RKO (cell line): ENCODE measurements around the gene FLYWCH2.
A peak's percentile ranks its signal among the peaks of the same experiment; 100 is the strongest.
"Not testable (repeated sequence)": the region's sequence is repeated elsewhere in the genome, so short reads cannot be mapped to it uniquely, and the experiment has no call there.

ENCODE experiments used
- DNase-seq: peaks from one replicate; pipeline ENCODE4 v3.0.0-alpha.2; 2016; ENCODE audit warnings: low spot score

Gene FLYWCH2

DNA sequence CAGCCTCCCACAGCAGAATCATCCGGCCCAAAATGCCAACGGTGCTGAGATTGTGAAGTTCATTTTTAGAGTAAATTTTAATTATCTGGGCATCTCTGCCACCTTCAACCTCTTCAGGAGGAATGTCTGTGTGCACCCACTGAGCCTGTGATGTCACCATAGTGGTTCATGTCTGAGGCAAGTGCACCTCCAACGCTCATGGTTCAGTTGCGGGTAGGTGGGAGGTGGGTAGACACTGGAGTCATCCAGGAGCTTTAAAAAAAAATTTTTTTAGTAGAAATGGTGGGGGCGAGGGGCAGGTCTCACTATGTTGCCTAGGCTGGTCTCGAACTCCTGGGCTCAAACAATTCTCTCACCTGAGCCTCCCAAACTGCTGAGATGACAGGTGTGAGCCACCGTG is 30.6 kb downstream of the FLYWCH2 start:
- DNase-seq: no peak

- DNase-seq: no peak
Observed at GRCh38 chr16:2914233-2914632, 31.2 kb downstream of the FLYWCH2 start.

DNA sequence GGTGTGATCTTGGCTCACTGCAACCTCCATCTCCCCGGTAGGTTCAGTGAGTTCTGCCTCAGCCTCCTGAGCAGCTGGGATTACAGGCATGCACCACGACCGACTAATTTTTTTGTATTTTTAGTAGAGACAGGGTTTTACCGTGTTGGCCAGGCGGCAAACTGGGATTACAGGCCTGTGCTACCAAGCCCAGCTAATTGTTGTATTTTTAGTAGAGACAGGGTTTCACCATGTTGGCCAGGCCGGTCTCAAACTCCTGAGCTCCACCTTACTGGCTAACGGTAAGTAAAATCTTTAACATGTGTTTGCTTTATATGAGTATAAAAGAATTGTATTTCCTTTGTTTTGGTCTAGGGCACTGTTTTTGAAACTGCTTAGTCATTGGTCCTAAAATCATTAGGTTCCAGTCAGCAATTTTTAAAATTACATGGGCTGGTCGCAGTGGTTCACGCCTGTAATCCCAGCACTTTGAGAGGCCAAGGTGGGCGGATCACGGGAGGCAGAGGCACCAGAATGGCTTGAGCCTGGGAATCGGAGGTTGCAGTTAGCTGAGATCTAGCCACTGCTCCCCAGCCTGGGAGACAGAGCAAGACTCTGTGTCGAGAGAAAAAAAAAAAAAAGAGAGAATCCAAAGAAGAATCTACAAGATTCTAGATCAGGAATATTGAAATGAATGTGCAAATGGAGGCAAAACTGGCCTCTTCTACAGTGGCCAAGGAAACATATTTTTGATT is 32.3 kb downstream of the FLYWCH2 start:
- no peak for DNase-seq

DNA sequence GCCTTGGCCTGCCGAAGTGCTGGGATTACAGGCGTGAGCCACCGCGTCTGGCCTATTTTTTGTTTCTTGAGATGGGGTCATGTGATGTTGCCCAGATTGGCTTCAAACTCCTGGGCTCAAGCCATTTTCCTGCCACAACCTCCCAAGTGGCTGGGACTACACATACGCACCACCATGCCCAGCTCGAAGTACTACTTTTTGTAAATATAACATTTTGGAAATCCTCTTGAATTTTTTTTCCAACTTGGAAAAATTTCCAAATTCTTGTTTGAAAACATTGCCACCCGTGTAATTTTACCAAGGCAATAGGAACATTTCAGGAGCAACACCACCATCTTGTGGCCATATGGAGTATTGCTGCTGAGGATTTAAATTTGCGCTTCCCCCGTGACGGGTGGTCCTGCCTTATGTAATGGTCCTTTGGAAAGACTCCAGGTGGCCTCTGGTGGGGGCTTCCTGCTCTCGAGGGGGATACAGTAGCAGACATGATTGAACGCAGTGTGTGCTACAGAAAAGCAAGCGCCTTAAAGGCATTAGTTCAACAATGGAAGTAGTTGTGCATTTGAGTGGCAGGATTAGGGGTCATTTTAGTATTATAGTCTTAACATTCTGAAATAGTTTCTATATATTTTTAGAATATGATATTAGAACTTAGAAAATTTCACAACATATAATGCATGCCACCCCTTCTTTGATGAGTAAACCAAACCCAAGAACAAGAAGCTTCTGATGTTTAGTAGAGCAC is 36.7 kb downstream of the FLYWCH2 start:
- DNase-seq: peak; percentile 65

DNA sequence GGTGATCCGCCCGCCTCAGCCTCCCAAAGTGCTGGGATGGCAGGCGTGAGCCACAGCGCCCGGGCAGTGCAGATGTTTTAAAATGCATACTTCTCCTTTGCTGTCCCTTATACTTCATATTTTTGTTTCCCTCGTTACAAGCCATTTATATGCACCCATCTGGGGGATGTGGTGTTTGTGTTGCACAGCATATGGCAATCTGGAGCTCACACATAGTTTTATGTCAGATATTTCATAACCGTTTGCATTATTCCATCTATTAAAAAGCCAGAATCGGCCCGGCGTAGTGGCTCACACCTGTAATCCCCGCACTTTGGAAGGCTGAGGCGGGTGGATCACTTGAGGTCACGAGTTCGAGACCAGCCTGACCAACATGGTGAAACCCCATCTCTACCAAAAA is 40.5 kb downstream of the FLYWCH2 start:
- no peak for DNase-seq

DNA sequence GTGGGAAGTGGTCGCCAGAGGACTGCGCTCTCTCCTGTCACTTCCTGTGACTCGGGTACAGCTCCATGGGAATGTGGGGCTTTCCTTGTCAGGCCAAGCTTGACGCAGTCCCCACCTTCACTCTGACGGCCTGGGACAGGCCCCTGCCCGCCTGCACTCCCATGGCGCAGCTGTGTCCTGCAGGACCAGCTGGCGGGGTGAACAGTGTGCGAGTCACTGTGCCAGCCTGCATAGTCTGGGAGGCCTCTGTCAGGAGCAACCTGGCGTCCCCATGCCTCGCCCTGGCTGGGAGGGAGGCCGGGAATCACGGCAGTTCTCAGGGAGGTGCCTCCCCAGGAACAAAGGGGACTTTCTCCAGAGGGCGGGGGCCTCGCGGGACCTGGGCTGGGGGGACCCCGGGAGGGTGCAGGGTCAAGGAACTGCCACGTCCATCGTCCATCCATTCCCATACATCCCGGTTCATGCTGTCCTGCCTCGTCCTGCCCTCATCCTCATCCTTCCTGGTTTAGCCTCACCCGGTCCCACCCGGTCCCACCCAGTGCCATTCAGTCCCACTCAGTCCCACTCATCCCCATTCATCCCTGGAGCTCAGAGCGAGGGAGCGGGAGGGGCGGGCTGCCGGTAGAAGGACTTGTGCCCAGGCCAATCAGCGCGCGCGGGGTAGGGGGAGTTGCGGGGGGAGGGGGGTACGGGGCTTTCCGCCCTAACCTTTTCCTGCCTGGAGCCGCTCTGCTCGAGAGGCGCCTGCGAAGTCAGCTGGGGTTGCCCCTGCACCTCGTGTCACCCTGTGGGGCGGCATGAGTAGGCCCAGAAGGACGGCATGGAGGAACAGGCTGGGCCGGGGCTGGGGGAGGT is 42.1 kb downstream of the FLYWCH2 start:
- no peak for DNase-seq

DNA sequence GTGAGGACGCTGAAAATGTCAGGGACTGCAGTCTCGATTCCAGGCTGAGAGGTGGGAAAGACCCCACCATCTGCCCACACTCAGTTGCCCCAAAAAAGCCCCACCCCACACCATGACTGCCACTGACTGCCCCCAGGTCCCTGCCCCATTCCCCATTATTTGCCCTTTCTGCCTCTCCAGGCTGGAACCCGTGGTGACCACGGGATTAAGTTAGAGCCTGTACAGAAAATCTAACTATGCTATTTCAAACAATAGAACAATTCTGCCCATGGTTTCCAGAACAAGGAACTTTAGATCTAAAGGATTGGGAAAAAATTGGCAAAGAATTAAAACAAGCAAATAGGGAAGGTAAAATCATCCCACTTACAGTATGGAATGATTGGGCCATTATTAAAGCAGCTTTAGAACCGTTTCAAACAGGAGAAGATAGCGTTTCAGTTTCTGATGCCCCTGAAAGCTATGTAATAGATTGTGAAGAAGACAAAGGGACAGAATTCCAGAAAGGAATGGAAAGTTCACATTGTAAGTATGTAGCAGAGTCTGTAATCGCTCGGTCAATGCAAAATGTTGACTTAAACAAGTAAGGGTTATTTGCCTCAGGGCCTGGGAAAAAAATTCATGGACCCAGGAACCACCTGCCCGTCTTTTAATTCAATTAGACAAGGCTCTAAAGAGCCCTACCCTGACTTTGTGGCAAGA is 43.1 kb downstream of the FLYWCH2 start:
- DNase-seq: no peak

DNA sequence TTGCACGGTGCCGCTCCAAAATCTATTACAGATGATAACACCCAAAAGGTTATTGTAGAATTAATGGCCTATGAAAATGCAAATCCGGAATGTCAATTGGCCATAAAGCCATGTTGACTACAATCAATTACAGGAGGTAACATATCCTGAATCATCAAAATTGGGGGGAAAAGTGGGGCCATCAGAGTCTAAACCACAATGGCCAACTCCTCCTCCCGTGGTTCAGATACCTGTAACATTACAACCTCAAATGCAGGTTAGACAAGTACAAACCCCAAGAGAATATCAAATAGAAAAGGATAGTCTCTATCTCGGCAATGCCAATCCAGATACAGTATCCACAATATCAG is 43.6 kb downstream of the FLYWCH2 start:
- DNase-seq: no peak

DNA sequence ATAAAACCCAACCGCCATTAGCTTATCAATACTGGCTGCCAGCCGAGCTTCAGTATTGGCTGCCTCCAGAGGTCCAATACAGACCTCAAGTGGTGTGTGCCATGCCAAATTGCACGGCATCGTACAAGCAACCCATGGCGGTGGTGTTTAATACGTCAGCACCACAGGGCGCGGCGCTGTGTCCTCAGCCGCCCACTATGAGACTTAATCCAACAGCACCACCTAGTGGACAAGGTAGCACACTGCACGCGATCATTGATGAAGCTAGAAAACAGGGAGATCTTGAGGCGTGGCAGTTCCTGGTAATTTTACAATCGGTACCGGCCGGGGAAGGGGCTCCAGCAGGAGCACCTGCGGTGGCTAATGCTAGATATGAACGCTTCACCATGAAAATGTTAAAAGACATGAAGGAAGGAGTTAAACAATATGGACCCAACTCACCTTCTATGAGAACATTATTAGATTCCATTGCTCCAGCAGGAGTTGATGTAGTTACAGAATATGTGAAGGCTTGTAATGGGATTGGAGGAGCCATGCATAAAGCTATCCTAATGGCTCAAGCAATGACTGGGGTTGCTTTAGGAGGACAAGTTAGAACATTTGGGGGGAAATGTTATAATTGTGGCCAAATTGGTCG is 44.1 kb downstream of the FLYWCH2 start:
- peak; percentile 86 for DNase-seq

DNA sequence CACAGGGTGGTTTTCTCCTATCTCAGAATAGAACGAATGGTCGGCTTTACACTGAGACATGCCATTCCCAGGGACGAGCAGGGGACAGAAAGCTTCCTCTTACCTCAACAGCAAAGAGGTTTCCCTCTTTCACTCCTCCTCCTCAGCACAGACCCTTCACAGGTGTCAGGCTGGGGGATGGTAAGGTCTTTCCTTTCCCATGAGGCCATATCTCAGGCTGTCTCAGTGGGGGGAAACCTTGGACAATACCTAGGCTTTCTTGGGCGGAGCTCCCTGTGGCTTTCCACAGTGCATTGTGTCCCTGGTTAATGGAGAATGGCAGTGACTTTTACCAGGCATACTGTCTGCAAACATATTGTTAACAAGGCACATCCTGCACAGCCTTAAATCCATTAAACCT is 45.1 kb downstream of the FLYWCH2 start:
- DNase-seq: not testable (repeated sequence)

DNA sequence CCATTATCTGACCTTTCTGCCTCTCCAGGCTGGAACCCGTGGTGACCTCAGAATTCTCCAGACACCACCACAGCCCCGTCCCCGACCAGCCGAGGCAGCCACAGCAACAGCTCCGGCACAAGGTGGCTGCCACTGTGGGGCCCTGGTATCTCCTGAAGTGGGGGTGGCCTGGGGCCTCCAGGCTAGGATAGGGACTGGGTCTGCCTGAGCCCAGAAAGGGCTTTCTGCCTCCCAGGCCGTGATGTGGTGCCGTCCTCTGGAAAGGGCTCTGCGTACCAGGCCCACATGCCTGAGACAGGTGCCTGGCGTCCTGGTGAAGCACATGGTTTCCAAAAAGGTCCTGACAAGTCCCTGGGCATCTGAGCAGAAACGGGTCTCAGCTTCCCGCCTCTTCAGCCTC is 45.8 kb downstream of the FLYWCH2 start:
- no peak for DNase-seq

GRCh38 chr16:2929693-2930092 is 46.7 kb downstream of the FLYWCH2 start:
- no peak for DNase-seq

DNA sequence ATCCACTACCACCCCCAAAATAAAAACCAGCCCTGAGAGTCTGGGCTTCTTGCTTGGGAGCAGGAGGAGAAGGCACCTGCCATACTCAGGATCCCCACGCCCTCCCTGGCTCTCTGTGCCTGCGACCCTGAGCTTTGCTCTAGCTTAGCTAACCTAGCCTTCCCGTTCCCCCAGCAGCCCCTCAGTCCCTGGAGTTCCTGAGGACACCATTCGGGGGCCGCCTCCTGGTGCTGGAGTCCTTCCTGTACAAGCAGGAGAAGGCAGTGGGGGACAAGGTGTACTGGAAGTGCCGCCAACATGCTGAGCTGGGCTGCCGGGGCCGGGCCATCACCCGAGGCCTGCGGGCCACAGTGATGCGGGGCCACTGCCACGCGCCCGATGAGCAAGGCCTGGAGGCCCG is 47.2 kb downstream of the FLYWCH2 start:
- no peak for DNase-seq

- not testable (repeated sequence) for DNase-seq
Observed at GRCh38 chr16:2931231-2931914, 48.4 kb downstream of the FLYWCH2 start.

GRCh38 chr16:2933136-2933535 is 50.1 kb downstream of the FLYWCH2 start:
- no peak for DNase-seq

DNA sequence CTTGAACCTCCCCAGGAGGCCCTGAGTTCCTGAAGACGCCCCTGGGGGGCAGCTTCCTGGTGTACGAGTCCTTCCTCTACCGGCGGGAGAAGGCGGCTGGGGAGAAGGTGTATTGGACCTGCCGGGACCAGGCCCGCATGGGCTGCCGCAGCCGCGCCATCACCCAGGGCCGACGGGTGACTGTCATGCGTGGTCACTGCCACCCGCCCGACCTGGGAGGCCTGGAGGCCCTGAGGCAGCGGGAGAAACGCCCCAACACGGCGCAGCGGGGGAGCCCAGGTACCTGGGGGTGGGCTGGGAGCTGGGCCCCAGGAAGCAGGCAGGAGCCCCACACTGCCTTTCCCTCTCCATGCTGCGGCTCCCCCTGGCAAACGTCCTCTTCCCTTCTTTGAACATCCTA is 50.7 kb downstream of the FLYWCH2 start:
- no peak for DNase-seq

- DNase-seq: no peak
Observed at GRCh38 chr16:2934450-2934849, 51.4 kb downstream of the FLYWCH2 start.

DNA sequence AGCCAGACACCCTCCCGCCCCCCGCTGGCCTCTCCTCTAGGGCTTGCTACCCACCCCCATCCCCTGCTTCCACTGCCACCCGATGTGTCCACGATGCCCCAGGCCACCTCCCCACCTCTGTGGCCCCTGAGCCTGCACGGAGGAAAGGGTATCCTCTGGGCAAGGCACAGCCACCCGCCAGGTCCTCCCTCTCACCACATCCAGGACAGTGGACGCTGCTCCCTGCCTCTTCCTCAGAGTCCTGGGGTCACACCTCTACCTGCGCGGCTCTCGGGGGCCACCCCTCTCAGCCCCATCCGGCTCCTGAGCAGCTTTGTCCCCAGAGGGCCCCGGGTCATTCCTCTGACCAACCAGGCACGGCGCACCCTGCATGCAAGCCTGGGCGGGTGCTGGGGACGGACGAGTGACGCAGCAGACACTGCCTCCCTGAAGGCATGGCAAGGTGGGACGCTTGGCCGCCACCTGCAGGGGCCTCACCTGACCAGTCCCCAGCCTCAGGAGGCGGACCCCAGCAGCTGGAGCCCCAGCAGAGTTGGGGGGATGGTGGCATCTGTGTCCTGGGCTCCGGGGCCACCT is 53.5 kb downstream of the FLYWCH2 start:
- no peak for DNase-seq

- no peak for DNase-seq
Observed at GRCh38 chr16:2937170-2937569, 54.2 kb downstream of the FLYWCH2 start.

DNA sequence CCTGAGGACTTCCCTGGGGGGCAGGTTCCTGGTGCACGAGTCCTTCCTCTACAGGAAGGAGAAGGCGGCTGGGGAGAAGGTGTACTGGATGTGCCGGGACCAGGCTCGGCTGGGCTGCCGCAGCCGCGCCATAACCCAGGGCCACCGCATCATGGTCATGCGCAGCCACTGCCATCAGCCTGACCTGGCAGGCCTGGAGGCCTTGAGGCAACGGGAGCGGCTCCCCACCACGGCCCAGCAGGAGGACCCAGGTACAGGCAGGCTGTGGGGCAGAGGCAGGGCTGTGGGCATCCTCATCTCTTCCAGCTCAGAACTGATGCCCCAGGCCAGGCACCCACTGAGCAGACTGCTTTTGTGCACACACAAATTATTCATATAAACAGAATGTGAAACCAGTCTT is 55.2 kb downstream of the FLYWCH2 start:
- DNase-seq: no peak

- no peak for DNase-seq
Observed at GRCh38 chr16:2939968-2940367, 57.0 kb downstream of the FLYWCH2 start.
